Measurements from ENCODE around the gene CDKN1A.

DNA sequence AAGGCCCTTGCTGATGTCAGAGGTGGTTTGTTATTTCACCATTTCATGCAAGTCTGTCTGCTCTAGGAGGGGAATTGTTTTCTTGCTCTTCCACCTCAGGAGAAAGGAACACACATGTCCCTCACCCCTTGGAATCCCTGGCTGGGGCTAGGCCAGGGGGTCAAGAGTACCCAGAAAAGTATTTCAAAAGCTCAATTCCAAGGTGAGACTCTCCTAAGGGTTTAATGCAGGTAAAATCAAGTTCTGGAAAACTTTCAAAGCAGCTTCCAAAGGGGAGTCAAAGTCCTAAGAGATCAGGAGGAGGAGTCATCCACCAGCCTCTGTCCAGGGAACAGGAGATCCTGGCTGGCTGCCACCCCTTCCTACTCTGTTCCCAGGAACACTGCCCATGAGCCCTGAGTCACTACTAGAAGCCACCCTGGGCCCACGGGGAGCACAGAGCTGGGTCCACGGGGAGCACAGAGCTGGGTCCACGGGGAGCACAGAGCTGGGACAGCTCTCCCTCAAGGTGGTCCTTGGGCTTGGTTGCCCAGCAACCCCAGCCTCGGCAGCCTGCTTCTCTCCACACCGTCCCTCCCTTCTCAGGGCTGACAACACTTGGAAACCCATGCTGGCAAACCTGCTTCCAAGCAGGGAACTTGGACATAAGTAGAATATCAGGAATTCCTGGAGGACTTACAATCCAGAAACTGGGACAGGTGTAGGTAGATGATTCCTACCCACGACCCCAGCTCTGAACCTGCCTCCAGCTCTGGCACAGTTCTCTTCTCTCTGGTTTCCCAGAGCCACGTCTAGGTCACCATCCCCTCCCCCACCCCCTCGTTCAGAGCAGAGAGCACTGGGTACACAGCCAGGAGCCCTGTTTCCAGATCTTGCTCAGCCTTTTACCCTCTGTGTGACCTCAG lies 35.3 kb upstream of the CDKN1A start:
- TF ChIP-seq, protein P1, sequence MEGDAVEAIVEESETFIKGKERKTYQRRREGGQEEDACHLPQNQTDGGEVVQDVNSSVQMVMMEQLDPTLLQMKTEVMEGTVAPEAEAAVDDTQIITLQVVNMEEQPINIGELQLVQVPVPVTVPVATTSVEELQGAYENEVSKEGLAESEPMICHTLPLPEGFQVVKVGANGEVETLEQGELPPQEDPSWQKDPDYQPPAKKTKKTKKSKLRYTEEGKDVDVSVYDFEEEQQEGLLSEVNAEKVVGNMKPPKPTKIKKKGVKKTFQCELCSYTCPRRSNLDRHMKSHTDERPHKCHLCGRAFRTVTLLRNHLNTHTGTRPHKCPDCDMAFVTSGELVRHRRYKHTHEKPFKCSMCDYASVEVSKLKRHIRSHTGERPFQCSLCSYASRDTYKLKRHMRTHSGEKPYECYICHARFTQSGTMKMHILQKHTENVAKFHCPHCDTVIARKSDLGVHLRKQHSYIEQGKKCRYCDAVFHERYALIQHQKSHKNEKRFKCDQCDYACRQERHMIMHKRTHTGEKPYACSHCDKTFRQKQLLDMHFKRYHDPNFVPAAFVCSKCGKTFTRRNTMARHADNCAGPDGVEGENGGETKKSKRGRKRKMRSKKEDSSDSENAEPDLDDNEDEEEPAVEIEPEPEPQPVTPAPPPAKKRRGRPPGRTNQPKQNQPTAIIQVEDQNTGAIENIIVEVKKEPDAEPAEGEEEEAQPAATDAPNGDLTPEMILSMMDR (IDR thresholded peaks at IDR 0.05; ENCODE audit: insufficient read depth, low read length): no peak
- no peak for TF ChIP-seq POLR2AphosphoS5 (IDR thresholded peaks at IDR 0.05; ENCODE audit: low read depth)
- TF ChIP-seq GABPA (IDR thresholded peaks at IDR 0.05; ENCODE audit: low read depth): no peak
